ENCODE results near the gene TMEM244. TPM values are rescaled to one million over a fixed set of nuclear protein-coding genes. Genes with fewer than 3 reads are reported as not detected.

Gene TMEM244
- total RNA-seq, 6 experiments from 2014 or later: not detected

- Mint-ChIP-seq H3K4me3 (no peak overlapping the region), H3K4me1 (ENCODE audit: low read depth) (peaks cover 16% of the 10 kb centered on the region; the same call in 1 of the 2 replicates), H3K9me3 (no peaks in the 10 kb centered on the region), H3K27ac (no peak overlapping the region), H3K27me3 (ENCODE audit: insufficient read depth) (peaks cover 7% of the 10 kb centered on the region), H3K36me3 (ENCODE audit: low read depth) (no peaks in the 10 kb centered on the region)
- DNase-seq: no peak
- no peak for TF ChIP-seq CTCF (IDR thresholded peaks at IDR 0.05)
These were observed 69.1 kb downstream of the TMEM244 start for GRCh38 chr6:129792049-129792448.

GRCh38 chr6:129790785-129791184 is 70.3 kb downstream of the TMEM244 start:
- Mint-ChIP-seq H3K36me3 (ENCODE audit: low read depth) (no peaks in the 10 kb centered on the region), H3K4me1 (ENCODE audit: low read depth) (peaks cover 17% of the 10 kb centered on the region), H3K9me3 (no peaks in the 10 kb centered on the region), H3K27me3 (ENCODE audit: insufficient read depth) (peaks cover 3% of the 10 kb centered on the region; the same call in 1 of the 2 replicates), H3K4me3 (no peak overlapping the region), H3K27ac (no peak overlapping the region)
- no peak for DNase-seq
- no peak for TF ChIP-seq CTCF (IDR thresholded peaks at IDR 0.05)

GRCh38 chr6:129789974-129790373 is 71.1 kb downstream of the TMEM244 start:
- H3K9me3 Mint-ChIP-seq: no peaks in the 10 kb centered on the region
- H3K4me3 Mint-ChIP-seq: no peak overlapping the region
- no peaks in the 10 kb centered on the region; the same call in 1 of the 2 replicates for H3K27me3 Mint-ChIP-seq (ENCODE audit: insufficient read depth)
- no peak for TF ChIP-seq CTCF (IDR thresholded peaks at IDR 0.05)
- H3K27ac Mint-ChIP-seq: no peak overlapping the region
- DNase-seq: no peak
- no peaks in the 10 kb centered on the region for H3K36me3 Mint-ChIP-seq (ENCODE audit: low read depth)
- H3K4me1 Mint-ChIP-seq (ENCODE audit: low read depth): peaks cover 17% of the 10 kb centered on the region

GRCh38 chr6:129787816-129788215 is 73.3 kb downstream of the TMEM244 start:
- TF ChIP-seq CTCF (IDR thresholded peaks at IDR 0.05): no peak
- no peaks in the 10 kb centered on the region for H3K9me3 Mint-ChIP-seq
- no peak overlapping the region for H3K27ac Mint-ChIP-seq

GRCh38 chr6:129786548-129786947 is 74.6 kb downstream of the TMEM244 start:
- Mint-ChIP-seq H3K36me3 (ENCODE audit: low read depth) (peaks cover 6% of the 10 kb centered on the region; the same call in 1 of the 2 replicates), H3K9me3 (no peaks in the 10 kb centered on the region), H3K27me3 (ENCODE audit: insufficient read depth) (no peaks in the 10 kb centered on the region), H3K4me3 (no peak overlapping the region), H3K4me1 (ENCODE audit: low read depth) (peaks cover 18% of the 10 kb centered on the region), H3K27ac (no peak overlapping the region)
- TF ChIP-seq CTCF (IDR thresholded peaks at IDR 0.05): no peak
- no peak for DNase-seq

More at GRCh38 chr6:129787816-129788215, 73.3 kb downstream of the TMEM244 start:
- H3K27me3 Mint-ChIP-seq (ENCODE audit: insufficient read depth): no peaks in the 10 kb centered on the region; the same call in 1 of the 2 replicates
- DNase-seq: no peak
- peaks cover 24% of the 10 kb centered on the region for H3K4me1 Mint-ChIP-seq (ENCODE audit: low read depth)
- no peak overlapping the region for H3K4me3 Mint-ChIP-seq
- peaks cover under 1% of the 10 kb centered on the region; the same call in 1 of the 2 replicates for H3K36me3 Mint-ChIP-seq (ENCODE audit: low read depth)

GRCh38 chr6:129785756-129786135 is 75.4 kb downstream of the TMEM244 start:
- H3K4me3 Mint-ChIP-seq: no peak overlapping the region
- no peak for DNase-seq
- no peaks in the 10 kb centered on the region for H3K9me3 Mint-ChIP-seq
- no peak overlapping the region for H3K27ac Mint-ChIP-seq
- no peaks in the 10 kb centered on the region for H3K27me3 Mint-ChIP-seq (ENCODE audit: insufficient read depth)
- no peak for TF ChIP-seq CTCF (IDR thresholded peaks at IDR 0.05)
- peaks cover 6% of the 10 kb centered on the region; the same call in 1 of the 2 replicates for H3K36me3 Mint-ChIP-seq (ENCODE audit: low read depth)
- H3K4me1 Mint-ChIP-seq (ENCODE audit: low read depth): peaks cover 18% of the 10 kb centered on the region
